HG02943 (cell line): ENCODE measurements around the gene CCL24.
"Not testable (repeated sequence)": the region's sequence is repeated elsewhere in the genome, so short reads cannot be mapped to it uniquely, and the experiment has no call there.

ENCODE experiments used
- ATAC-seq: cut with Tn5 transposase; IDR thresholded peaks from one replicate; pipeline ENCODE4 v1.9.1; 2021; ENCODE audit warnings: mild to moderate bottlenecking, low read depth, moderate library complexity; ENCODE audit not compliant: unreplicated experiment

Gene CCL24

GRCh38 chr7:75820688-75821087 is 7.1 kb upstream of the CCL24 start:
- no peak for ATAC-seq

DNA sequence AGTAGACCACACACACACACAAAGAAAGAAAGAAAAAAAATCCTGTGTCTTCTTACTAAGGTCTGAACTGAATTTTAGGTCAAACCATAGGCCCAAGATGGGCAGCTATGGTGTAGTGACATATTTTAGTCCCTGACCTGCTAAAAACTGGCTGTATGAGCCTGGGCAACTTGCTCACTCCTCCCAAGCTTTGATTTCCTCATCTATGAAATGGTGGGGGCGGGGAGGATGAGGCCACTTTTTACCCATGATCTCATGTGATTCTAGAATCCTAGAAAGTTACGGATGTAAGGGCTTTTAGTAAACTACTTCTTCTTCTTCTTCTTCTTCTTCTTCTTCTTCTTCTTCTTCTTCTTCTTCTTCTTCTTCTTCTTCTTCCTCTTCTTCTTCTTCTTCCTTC is 6.1 kb upstream of the CCL24 start:
- no peak for ATAC-seq

DNA sequence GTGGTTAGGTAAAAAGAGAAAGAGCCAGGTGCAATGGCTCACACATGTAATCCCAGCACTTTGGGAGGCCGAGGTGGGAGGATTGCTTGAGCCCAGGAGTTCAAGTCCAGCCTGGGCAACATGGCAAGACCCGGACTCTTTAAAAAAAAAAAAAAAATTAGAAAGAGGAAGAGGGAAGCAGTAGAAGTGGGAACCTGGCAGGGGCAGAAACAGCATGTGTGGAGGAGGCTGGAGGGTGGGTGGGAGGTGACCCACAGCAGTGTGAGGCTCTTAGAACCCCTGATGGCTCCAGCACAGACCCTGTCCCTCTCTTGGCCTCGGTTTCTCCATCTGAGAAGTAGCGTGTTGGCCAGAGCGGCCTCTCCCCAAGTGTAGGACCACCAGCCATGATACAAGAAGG is 4.9 kb upstream of the CCL24 start:
- no peak for ATAC-seq

GRCh38 chr7:75817116-75817515 is 3.5 kb upstream of the CCL24 start:
- no peak for ATAC-seq

- ATAC-seq = no peak
These were observed 1.9 kb upstream of the CCL24 start for GRCh38 chr7:75815418-75816064.

GRCh38 chr7:75814407-75814947 is 871 bp upstream of the CCL24 start:
- ATAC-seq = no peak

DNA sequence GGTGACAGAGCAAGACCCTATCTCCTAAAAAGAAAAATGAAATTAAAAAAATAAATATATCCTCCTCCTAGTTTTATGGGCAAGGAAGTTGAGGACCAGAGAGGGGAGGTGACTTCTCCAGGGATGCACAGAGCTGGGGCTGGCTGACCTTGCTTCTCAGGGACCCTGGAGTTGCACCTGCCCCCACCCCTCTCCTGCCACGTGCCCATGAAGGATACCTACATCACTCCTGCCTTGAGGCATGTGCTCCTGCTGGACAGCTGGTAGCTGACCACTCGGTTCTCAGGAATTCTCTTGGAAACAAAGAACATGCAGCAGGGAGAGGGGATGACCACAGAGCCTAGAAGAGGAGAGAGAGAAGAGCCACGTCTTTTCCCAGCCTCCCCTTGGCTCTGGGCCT is 522 bp downstream of the CCL24 start:
- ATAC-seq = no peak

- ATAC-seq = no peak
These were observed 1.5 kb downstream of the CCL24 start for GRCh38 chr7:75811894-75812678.

DNA sequence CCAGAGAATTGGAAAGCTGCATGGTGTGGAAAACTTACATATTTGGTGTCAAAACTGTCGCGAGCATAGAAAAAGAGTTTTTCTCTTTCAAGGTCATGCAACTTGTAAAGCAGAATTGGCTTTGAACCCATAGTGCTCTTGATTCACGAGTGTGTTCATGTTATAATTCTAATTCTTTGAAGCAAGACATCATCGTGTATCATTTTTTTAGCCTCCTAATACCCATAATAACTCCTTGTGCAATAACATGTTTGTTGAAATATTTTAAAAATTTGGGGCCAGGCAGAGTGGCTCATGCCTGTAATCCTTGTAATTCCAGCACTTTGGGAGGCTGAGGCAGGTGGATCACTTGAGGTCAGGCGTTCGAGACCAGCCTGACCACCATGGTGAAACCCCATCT is 4.2 kb downstream of the CCL24 start:
- ATAC-seq = no peak

DNA sequence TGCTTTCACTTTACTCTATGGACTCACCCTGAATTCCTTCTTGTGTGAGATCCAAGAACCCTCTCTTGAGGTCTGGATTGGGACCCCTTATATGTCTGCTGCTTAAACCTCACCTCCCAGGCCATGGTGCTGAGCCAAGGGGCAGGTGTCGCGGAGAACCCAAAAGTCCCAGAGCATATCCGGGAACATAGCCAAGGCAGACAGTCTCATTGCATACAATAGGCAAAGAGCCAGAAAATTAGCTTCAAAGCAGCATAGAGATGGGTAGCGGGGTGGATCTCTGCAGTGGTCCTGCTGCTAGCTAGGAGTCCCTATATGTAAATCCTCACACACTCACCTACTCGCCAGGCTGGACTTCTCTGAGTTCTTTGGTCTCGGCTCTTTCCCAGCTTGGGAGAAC is 5.5 kb downstream of the CCL24 start:
- no peak for ATAC-seq

GRCh38 chr7:75807452-75807851 is 6.2 kb downstream of the CCL24 start:
- ATAC-seq = no peak

GRCh38 chr7:75806560-75807307 is 6.9 kb downstream of the CCL24 start:
- ATAC-seq = no peak

DNA sequence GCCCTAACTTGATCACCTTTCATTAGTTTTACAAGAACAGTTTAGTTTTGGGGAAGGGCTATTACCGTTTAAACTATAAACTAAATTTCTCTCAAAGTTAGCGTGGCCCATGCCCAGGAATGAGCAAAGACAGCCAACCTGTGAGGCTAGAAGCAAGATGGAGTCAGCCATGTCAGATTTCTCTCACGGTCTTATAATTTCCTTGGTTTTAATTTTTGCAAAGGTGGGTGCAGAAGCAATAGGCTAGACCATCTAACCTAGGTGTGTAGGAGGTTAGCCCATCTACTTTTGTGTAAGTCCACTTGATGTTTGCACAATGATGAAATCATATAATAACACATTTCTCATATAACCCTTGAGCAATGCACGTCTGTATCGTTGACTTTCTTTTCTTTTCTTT is 8.9 kb downstream of the CCL24 start:
- no peak for ATAC-seq

- no peak for ATAC-seq
These were observed 9.6 kb downstream of the CCL24 start for GRCh38 chr7:75804004-75804403.

DNA sequence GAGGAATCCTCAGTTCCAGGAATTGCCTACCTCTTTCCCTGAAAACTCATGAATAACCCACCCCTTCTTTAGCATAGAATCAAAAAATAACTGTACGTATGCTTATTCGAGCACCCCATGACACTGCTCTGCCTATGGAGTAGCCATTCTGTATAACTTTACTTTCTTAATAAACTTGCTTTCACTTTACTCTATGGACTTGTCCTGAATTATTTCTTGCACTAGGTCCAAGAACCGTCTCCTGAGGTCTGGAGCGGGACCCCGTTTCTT is 11.1 kb downstream of the CCL24 start:
- ATAC-seq = no peak

GRCh38 chr7:75798770-75799169 is 14.8 kb downstream of the CCL24 start:
- no peak for ATAC-seq

- ATAC-seq = no peak
These were observed 17.2 kb downstream of the CCL24 start for GRCh38 chr7:75796420-75796819.

DNA sequence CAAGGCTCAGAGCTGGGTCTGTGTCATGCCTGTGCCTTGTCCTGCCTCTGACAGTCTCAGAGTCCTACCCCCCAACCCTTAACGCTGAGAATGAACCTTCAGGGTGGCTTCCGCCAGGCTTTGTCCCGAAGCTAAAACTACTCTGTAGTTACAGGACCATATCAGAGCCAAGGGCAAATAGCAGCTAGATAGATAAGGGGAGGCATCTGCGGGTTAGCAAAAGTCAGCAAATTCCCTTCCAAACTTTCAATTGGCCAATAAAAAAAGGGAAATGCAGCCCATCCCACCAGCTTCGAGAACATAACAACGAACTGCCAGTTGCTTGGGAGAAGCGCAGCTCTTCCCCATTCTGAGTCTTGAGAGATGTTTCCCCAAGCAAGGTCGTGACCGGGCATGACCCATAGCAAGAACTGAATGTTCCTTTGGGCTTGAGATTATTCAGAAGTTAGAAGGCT is 17.7 kb downstream of the CCL24 start:
- ATAC-seq = no peak

- ATAC-seq = no peak
These were observed 19.9 kb downstream of the CCL24 start for GRCh38 chr7:75793676-75794075.

DNA sequence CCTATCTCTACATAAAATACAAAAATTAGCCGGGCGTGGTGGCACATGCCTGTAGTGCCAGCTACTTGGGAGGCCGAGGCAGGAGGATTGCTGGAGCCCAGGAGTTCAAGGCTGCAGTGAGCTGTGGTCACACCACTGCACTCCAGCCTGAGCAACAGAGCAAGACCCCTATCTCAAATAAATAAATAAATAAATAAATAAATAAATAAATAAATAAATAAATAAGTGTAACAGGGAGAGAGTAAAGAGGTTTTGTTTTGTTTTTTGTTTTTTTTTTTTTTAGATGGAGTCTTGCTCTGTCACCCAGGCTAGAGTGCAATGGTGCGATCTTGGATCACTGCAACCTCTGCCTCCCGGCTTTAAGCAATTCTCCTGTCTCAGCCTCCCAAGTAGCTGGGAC is 21.0 kb downstream of the CCL24 start:
- not testable (repeated sequence) for ATAC-seq

DNA sequence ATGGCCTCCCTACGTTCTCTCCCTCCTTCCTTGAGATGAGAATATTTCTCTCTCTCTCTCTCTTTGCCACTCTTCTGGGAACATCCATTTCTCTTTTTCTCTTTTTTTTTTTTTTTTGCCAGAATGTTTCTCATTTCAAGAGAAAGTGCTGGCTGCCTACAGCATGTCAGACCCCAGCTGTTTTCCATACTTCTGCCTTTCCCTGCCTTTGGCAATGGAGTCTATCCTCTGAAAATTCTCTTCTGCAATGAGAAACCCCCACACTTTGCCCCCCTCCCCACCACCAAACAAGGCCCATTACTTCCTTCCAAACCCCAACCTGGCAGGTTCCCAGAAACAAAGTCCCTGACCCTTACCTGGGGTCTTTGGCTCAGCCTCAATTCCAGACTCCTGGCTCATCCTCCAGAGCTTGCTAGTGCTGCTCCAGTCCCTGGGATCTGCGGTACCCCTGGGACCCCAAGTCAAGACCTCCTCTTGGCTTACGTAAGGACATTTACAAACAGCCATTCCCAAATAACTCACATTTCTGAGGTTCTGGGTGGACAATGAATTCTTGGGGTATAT is 24.2 kb downstream of the CCL24 start:
- ATAC-seq = no peak
